Endothelial cell of umbilical vein (primary cell): Measurements from ENCODE around the gene GMPPA.

Experiments used
- CTCF ChIP-seq, 2 donors: IDR thresholded peaks; 1 replicate in 1 of 2; 2 replicates in 1 of 2; pipeline ENCODE4 v1.5.1; 2011; ENCODE audit warnings: low read length in 2 of 2, mild to moderate bottlenecking in 2 of 2, moderate library complexity in 2 of 2, control low read depth in 1 of 2, inconsistent platforms in 1 of 2, low read depth in 1 of 2; ENCODE audit not compliant: insufficient read depth in 1 of 2; ENCODE audit errors: extremely low read depth in 1 of 2
- EZH2 ChIP-seq: IDR thresholded peaks from 2 replicates; pipeline ENCODE4 v1.6.1; 2012; ENCODE audit warnings: borderline replicate concordance, low read depth, mild to moderate bottlenecking, moderate library complexity, low read length, inconsistent platforms; ENCODE audit not compliant: severe bottlenecking

- TF ChIP-seq EZH2: no peak
- TF ChIP-seq CTCF (IDR thresholded peaks at IDR 0.05; ENCODE audit: extremely low read depth in 1 of 2, insufficient read depth in 1 of 2, low read depth in 1 of 2, low read length in 2 of 2): no peak
Observed at GRCh38 chr2:219485201-219485580, 13.5 kb upstream of the GMPPA start.
